ENCODE results near the gene HDAC4. TPM values are rescaled to one million over a fixed set of nuclear protein-coding genes. Genes with fewer than 3 reads are reported as not detected.
"Not testable (repeated sequence)": the region's sequence is repeated elsewhere in the genome, so short reads cannot be mapped to it uniquely, and the experiment has no call there.

Gene HDAC4
- total RNA-seq, result 10 to 100 TPM; 22.3 to 48.6 TPM

DNA sequence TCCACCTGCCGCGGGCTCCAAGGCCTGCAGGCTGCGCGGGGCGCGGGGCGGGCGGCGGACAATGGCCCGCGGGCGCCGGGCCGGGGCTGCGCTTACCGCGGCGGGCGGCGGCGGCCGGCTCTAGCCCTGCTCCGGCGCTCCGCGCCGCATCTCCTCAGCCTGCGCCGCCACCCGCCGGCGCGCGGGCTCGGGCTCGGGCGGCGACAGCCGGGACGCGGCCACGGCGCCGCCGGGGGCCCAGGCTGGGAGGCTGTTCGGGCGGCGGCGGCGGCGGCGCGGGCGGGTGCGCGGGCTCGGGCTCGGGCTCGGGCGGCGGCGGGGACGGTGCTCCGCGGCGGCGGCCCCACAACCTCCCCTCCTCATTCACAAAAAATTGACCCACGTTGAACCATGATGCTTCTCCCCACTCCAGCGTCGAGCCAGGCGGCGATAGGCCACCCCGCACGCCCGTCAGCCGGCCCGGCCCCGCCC is at the start of gene HDAC4:
HDAC4 (minus strand) TSS at position 425 of the 471 bp plus-strand sequence. CDS start 48,321 bp downstream, outside the sequence.
- Mint-ChIP-seq H3K4me3 (peak within 1 kb of the TSS; percentile 95), H3K9me3 (no peaks in the 10 kb centered on the region), H3K36me3 (no peaks in the 10 kb centered on the region), H3K27me3 (peaks cover 0 to 1% of the 10 kb centered on the region in 2 donors), H3K4me1 (ENCODE audit: low read depth in 2 of 2) (peaks cover 21 to 26% of the 10 kb centered on the region in 2 donors), H3K27ac (peak within 1 kb of the TSS; percentile 94 to 95)
- ATAC-seq, result peak in 1 of 2 donors; percentile 0
- no peak for DNase-seq (ENCODE audit: low spot score)

DNA sequence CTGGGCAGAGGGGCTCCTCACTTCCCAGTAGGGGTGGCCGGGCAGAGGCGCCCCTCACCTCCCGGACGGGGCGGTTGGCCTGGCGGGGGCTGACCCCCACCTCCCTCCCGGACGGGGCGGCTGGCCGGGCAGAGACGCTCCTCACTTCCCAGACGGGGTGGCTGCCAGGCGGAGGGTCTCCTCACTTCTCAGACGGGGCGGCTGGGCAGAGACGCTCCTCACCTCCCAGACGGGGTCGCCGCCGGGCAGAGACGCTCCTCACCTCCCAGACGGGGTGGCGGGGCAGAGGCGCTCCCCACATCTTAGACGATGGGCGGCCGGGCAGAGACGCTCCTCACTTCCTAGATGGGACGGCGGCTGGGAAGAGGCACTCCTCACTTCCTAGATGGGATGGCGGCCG is 48.6 kb upstream of the HDAC4 start:
- ATAC-seq; H3K4me1 Mint-ChIP-seq (ENCODE audit: low read depth in 2 of 2); DNase-seq (ENCODE audit: low spot score); H3K27ac Mint-ChIP-seq; H3K4me3 Mint-ChIP-seq; H3K9me3 Mint-ChIP-seq: not testable (repeated sequence)
- Mint-ChIP-seq H3K36me3 (peaks cover 25% of the 10 kb centered on the region), H3K27me3 (peaks cover 8 to 16% of the 10 kb centered on the region in 2 donors)

- peaks cover 0 to 3% of the 10 kb centered on the region in 2 donors for H3K27me3 Mint-ChIP-seq
- H3K27ac Mint-ChIP-seq, result no peak overlapping the region
- H3K36me3 Mint-ChIP-seq, result peaks cover 4% of the 10 kb centered on the region
- H3K4me3 Mint-ChIP-seq, result no peak overlapping the region
- no peaks in the 10 kb centered on the region for H3K9me3 Mint-ChIP-seq
- DNase-seq (ENCODE audit: low spot score) (no peak), ATAC-seq (no peak)
- H3K4me1 Mint-ChIP-seq (ENCODE audit: low read depth in 2 of 2), result peaks cover 12 to 23% of the 10 kb centered on the region in 2 donors
Observed at GRCh38 chr2:239445771-239446524, 45.1 kb upstream of the HDAC4 start.

GRCh38 chr2:239444626-239445577 is 44.1 kb upstream of the HDAC4 start:
- Mint-ChIP-seq H3K9me3 (no peaks in the 10 kb centered on the region), H3K36me3 (no peaks in the 10 kb centered on the region), H3K4me3 (no peak overlapping the region), H3K27ac (no peak overlapping the region), H3K27me3 (peaks cover 0 to 3% of the 10 kb centered on the region in 2 donors), H3K4me1 (ENCODE audit: low read depth in 2 of 2) (peaks cover 12 to 31% of the 10 kb centered on the region in 2 donors)
- no peak for DNase-seq (ENCODE audit: low spot score)
- ATAC-seq, result no peak

- DNase-seq (ENCODE audit: low spot score) (no peak), ATAC-seq (peak; percentile 20 to 39)
- no peaks in the 10 kb centered on the region for H3K9me3 Mint-ChIP-seq
- no peaks in the 10 kb centered on the region for H3K36me3 Mint-ChIP-seq
- H3K4me1 Mint-ChIP-seq (ENCODE audit: low read depth in 2 of 2), result peaks cover 20 to 37% of the 10 kb centered on the region in 2 donors
- peaks cover 0 to 7% of the 10 kb centered on the region in 2 donors for H3K27me3 Mint-ChIP-seq
- H3K4me3 Mint-ChIP-seq, result no peak overlapping the region
- H3K27ac Mint-ChIP-seq, result no peak overlapping the region
Observed at GRCh38 chr2:239443666-239444567, 43.1 kb upstream of the HDAC4 start.

- Mint-ChIP-seq H3K36me3 (no peaks in the 10 kb centered on the region), H3K4me1 (ENCODE audit: low read depth in 2 of 2) (peaks cover 22 to 37% of the 10 kb centered on the region in 2 donors), H3K4me3 (no peak overlapping the region), H3K27ac (no peak overlapping the region), H3K27me3 (peaks cover 0 to 5% of the 10 kb centered on the region in 2 donors), H3K9me3 (no peaks in the 10 kb centered on the region)
- DNase-seq (ENCODE audit: low spot score) (no peak), ATAC-seq (no peak)
Observed at GRCh38 chr2:239443102-239443620, 42.3 kb upstream of the HDAC4 start.

- Mint-ChIP-seq H3K9me3 (no peaks in the 10 kb centered on the region), H3K36me3 (no peaks in the 10 kb centered on the region), H3K4me1 (ENCODE audit: low read depth in 2 of 2) (peaks cover 22 to 37% of the 10 kb centered on the region in 2 donors), H3K4me3 (peak overlapping the region; percentile 78), H3K27ac (no peak overlapping the region), H3K27me3 (peaks cover 0 to 4% of the 10 kb centered on the region in 2 donors)
- ATAC-seq, result no peak
- DNase-seq (ENCODE audit: low spot score), result no peak
Observed at GRCh38 chr2:239442192-239442591, 41.4 kb upstream of the HDAC4 start.

DNA sequence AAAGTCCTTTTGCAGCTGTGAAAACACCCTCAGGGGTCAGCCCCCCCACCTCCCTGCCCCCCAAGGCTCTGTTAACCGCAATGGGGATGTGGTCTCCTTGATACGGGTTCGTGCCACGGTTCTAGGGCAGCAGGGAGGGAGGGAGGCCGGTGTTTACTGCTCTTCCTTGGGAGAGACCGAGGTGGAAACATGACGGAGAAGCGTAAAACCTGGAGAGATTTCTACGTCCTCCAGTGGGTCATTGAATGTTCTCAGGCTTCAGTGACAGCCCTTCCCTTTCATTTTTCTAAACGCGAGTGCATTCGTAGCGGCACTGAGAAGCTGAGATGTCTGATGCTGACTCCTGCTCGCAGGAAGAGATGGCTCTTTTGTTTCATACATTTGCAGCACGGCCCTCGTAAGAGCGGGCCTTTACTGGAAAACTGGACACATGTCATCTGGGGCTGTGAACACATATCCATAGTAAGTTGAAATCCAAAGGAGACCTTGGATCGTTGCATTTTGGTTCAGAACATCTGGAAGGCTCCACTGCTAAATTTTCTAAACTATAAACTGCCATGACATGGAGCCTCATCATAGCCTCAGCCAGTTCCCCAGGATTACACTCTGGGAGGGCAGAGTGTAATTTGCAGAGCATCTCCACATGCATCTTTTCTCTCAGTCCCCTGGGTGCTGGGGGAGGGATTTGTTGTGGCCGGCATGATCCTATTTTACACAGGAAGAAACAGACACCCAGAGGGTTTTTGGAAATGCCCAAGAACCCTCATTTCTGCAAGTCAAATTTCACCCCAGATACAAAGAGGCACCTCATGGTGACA is 40.6 kb upstream of the HDAC4 start:
- no peak for DNase-seq (ENCODE audit: low spot score)
- H3K4me3 Mint-ChIP-seq, result peak overlapping the region; percentile 78
- H3K4me1 Mint-ChIP-seq (ENCODE audit: low read depth in 2 of 2), result peaks cover 22 to 38% of the 10 kb centered on the region in 2 donors
- H3K27me3 Mint-ChIP-seq, result peaks cover 4 to 7% of the 10 kb centered on the region in 2 donors
- ATAC-seq, result peak; percentile 65 to 67
- H3K36me3 Mint-ChIP-seq, result no peaks in the 10 kb centered on the region
- H3K9me3 Mint-ChIP-seq, result no peaks in the 10 kb centered on the region
- peak overlapping the region in 1 of 2 donors; percentile 59 for H3K27ac Mint-ChIP-seq

GRCh38 chr2:239440511-239440959 is 39.7 kb upstream of the HDAC4 start:
- H3K4me3 Mint-ChIP-seq, result peak overlapping the region; percentile 78
- H3K4me1 Mint-ChIP-seq (ENCODE audit: low read depth in 2 of 2), result peaks cover 22 to 39% of the 10 kb centered on the region in 2 donors
- DNase-seq (ENCODE audit: low spot score), result no peak
- peaks cover 6 to 8% of the 10 kb centered on the region in 2 donors for H3K27me3 Mint-ChIP-seq
- no peaks in the 10 kb centered on the region for H3K36me3 Mint-ChIP-seq
- peak overlapping the region in 1 of 2 donors; percentile 59 for H3K27ac Mint-ChIP-seq
- ATAC-seq, result peak in 1 of 2 donors; percentile 6
- no peaks in the 10 kb centered on the region for H3K9me3 Mint-ChIP-seq

- Mint-ChIP-seq H3K4me1 (ENCODE audit: low read depth in 2 of 2) (peaks cover 22 to 39% of the 10 kb centered on the region in 2 donors), H3K4me3 (no peak overlapping the region), H3K9me3 (no peaks in the 10 kb centered on the region), H3K27me3 (peaks cover 6 to 8% of the 10 kb centered on the region in 2 donors), H3K36me3 (no peaks in the 10 kb centered on the region), H3K27ac (peak overlapping the region in 1 of 2 donors; percentile 45)
- DNase-seq (ENCODE audit: low spot score), result no peak
- no peak for ATAC-seq
Observed at GRCh38 chr2:239439754-239440315, 39.0 kb upstream of the HDAC4 start.

GRCh38 chr2:239438995-239439753 is 38.4 kb upstream of the HDAC4 start:
- H3K9me3 Mint-ChIP-seq, result no peaks in the 10 kb centered on the region
- no peaks in the 10 kb centered on the region for H3K36me3 Mint-ChIP-seq
- peak in 1 of 2 donors; percentile 19 for ATAC-seq
- peak overlapping the region in 1 of 2 donors; percentile 45 for H3K27ac Mint-ChIP-seq
- no peak overlapping the region for H3K4me3 Mint-ChIP-seq
- no peak for DNase-seq (ENCODE audit: low spot score)
- peaks cover 6 to 8% of the 10 kb centered on the region in 2 donors for H3K27me3 Mint-ChIP-seq
- peaks cover 22 to 36% of the 10 kb centered on the region in 2 donors for H3K4me1 Mint-ChIP-seq (ENCODE audit: low read depth in 2 of 2)
